ENCODE data around the gene SYNJ2. TPM values are rescaled to one million over a fixed set of nuclear protein-coding genes. Genes with fewer than 3 reads are reported as not detected.
A peak's percentile ranks its signal among the peaks of the same experiment; 100 is the strongest.

SYNJ2 gene
- polyA plus RNA-seq, 5 donors: 5.4 to 8.1 (median 6.2) TPM

- DNase-seq: no peak
These were observed 77.4 kb downstream of the SYNJ2 start for GRCh38 chr6:158059108-158059507.

DNA sequence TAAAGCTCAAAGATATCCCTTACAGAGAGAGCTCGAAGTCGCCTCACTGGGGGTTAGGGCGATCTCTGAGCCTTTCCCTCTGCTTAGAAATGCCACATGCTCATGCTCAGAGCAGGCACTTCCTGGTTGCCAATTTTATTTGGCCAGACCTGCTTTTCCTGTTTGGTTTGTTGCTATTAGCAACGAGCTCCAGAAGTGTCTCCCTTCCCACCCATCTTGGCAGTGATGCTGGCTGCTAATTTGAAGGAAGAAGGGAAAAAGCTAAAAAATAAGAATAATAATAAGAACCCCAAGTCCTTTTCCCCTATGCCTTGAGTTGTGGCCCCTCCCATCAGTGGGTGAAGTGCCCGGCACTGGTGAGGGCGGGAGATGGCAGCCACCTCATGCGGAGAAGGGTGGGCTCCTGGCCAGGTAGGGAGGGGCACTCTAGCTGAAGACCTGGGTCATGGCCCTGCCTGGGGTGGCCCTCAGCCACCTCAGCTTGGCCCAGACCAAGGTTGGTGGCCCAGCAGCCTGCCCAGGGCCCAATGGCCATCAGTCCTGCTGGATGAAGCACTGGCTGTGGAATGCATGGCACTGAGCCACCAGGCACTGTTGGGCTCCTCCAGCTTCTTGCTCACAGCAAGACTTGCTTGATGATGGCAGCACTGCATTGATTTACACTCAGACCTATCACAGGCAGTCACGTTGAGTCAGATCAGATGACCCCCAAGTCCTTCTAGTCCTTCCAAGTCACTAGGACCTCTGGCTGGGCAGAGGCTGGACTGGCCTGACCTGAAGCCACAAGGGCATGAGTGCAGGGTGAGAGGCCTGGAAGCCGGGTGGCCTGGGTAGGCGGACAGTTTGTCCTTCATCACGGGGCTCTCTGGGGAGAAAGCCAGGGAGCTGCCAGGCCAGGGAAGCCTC lies 79.0 kb downstream of the SYNJ2 start:
- peak; percentile 89 to 92 for DNase-seq

- no peak for DNase-seq
These were observed 79.7 kb downstream of the SYNJ2 start for GRCh38 chr6:158061361-158061708.

DNA sequence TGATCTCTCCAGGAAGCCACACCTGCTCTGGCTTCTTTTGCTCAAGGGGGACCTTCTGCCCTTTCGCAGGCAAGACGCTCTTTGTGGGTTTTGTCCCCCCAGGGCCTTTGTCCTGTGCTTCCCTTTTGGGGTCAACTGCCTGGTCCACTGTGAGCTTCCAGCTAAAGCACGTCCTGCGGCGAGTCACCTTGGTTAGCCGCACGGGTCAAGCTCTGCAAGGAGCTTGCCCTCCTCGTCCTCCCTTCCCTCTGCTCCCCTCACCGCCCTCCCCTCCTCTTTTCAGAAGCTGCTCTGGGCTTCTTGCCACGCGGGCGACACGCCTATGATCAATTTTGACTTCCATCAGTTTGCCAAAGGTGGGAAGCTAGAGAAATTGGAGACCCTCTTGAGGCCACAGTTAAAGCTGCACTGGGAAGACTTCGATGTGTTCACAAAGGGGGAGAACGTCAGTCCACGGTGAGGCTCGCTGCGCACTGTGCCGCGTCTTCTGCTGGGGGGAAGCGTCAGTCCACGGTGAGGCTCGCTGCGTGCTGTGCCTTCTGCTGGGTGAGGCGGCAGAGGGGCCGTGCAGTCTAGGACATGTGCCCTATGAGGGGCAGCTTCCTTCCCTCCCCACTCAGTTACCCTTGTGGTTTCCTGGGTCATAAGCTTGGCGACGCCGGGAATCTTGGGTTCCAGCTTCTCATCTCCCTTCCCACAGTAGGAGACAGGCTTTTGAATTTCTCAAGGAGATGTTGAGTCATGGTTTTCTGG lies 80.2 kb downstream of the SYNJ2 start:
- no peak for DNase-seq

- DNase-seq: no peak
These were observed 82.1 kb downstream of the SYNJ2 start for GRCh38 chr6:158063736-158064135.

GRCh38 chr6:158064725-158065251 lies 83.1 kb downstream of the SYNJ2 start:
- no peak for DNase-seq

- no peak for DNase-seq
These were observed 84.6 kb downstream of the SYNJ2 start for GRCh38 chr6:158066136-158066781.

DNA sequence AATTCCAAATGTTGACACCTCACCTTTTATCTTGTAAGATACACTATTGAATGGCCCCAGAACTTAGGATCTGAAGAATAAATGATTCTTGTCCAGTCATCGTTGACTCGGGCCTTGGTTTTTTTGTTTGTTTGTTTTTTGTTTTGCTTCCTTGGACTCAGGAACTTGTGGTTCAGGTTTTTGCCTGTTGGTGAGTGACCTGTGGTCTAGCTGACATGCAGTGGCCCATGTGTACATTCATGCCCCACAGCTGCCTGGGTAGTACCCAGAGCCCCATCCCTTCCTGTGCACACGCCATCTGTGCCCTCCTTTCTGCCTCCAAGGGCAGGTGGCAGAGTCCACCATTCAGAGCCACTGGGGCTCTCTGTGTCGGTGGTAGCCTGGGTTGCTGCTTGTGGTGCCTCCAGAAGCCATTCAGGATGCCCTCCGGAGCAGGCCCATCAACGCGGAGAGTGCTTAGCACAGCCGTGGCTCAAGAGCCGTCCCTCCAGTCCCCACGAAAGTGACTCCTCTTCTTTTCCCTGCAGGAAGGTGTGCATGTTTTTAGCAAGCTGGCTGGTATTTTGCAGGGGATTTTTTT lies 85.9 kb downstream of the SYNJ2 start:
- no peak for DNase-seq

- DNase-seq: no peak
These were observed 86.7 kb downstream of the SYNJ2 start for GRCh38 chr6:158068156-158068892.

DNA sequence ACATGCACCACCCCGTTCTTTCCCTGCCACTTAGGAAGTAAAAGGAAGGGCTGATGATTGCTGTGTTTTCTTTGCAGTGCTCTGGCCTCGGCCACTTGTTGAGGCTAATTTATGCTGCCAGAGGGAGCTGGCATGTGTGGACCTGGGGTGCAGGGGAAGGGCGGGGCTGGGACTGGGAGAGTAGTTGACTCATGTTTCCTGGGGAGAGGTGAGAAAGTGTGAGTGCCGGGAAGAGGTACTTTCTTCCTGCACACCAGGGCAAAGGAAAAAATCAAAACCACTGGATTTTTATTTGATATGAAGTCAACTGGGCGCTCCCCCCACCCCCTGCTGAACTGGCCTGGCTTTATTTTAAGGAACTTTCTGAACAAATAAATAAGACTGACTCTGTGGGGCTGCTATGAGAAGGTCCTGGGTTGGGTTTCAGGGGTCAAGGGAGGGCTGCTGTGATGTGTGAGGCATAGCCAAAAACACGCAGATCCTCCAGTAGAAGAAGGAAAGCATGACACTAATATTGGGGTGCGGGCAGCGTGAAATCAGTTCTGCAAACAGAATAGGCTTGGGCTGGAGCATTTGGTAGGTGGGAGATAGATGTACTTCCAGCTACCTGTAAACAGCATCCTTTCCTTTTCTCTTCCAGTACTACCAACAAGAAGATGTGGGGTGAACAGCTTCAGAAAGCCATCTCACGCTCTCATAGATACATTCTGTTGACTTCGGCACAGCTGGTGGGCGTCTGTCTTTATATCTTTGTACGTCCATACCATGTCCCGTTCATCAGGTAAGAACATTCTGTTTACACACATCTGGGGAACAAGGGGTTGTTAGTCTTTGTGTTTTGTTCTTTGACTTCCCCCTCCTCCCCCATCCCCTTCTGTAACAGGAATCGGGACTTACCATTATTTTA lies 87.5 kb downstream of the SYNJ2 start:
- peak in 1 of 2 donors; percentile 38 for DNase-seq

GRCh38 chr6:158069800-158070195 lies 88.1 kb downstream of the SYNJ2 start:
- DNase-seq: no peak

- no peak for DNase-seq
These were observed 88.8 kb downstream of the SYNJ2 start for GRCh38 chr6:158070513-158070912.

GRCh38 chr6:158071121-158072082 lies 89.7 kb downstream of the SYNJ2 start:
- no peak for DNase-seq

- DNase-seq: peak; percentile 58 to 68
These were observed 90.5 kb downstream of the SYNJ2 start for GRCh38 chr6:158072083-158072721.

GRCh38 chr6:158073776-158074175 lies 92.1 kb downstream of the SYNJ2 start:
- DNase-seq: no peak

GRCh38 chr6:158076548-158076947 lies 94.9 kb downstream of the SYNJ2 start:
- DNase-seq: no peak

GRCh38 chr6:158077676-158078075 lies 96.0 kb downstream of the SYNJ2 start:
- DNase-seq: no peak

GRCh38 chr6:158078320-158078719 lies 96.7 kb downstream of the SYNJ2 start:
- no peak for DNase-seq
